ENCODE results near the gene CFL1.

- TF ChIP-seq FOXK2 (IDR thresholded peaks at IDR 0.05) = no peak
- no peak for TF ChIP-seq L3MBTL2 (conservative IDR thresholded peaks at IDR 0.05)
- no peak for TF ChIP-seq SP1 (IDR thresholded peaks at IDR 0.05)
- TF ChIP-seq FOXM1 (IDR thresholded peaks at IDR 0.05; ENCODE audit: borderline replicate concordance) = peak; percentile 67; the same call in 1 of the 2 replicates
- no peak for TF ChIP-seq BHLHE40 (IDR thresholded peaks at IDR 0.05; ENCODE audit: borderline replicate concordance)
- no peak for TF ChIP-seq SUZ12 (IDR thresholded peaks at IDR 0.05)
- TF ChIP-seq FOXA1 (IDR thresholded peaks at IDR 0.05) = no peak
- no peak for TF ChIP-seq TARDBP (IDR thresholded peaks at IDR 0.05)
- no peak for TF ChIP-seq ZNF384 (IDR thresholded peaks at IDR 0.05)
Observed at GRCh38 chr11:65817835-65818680, 39.9 kb downstream of the CFL1 start.

Measured in HEK293T (cell line).